ENCODE measurements around the gene FAM177B.

DNA sequence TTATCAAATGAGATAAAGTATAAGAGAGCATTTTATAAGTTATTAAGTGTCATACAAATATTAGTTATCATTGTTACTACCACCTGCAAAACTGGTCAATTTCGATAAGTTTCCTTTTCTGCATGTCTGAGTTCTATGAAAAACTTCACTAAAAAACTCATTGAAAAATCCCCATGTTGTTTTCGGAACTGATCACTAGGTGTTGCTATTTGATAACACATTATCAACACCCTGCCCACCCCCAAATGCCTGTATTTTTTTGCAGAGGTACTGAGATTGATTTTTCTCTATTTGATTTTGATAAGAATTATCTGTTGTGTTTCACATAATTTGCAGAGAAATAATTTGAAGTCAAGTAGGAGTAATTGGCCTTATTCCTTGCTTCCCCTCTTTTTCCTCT lies 55.7 kb downstream of the FAM177B start:
- TF ChIP-seq POLR2A (IDR thresholded peaks at IDR 0.05; ENCODE audit: low read length) (no peak), GATA1 (IDR thresholded peaks at IDR 0.05; ENCODE audit: low read depth, low read length) (no peak)
